ENCODE measurements around the gene RELT. TPM values are rescaled to one million over a fixed set of nuclear protein-coding genes. Genes with fewer than 3 reads are reported as not detected.
A peak's percentile ranks its signal among the peaks of the same experiment; 100 is the strongest.

Gene RELT
- 1.6 TPM for total RNA-seq

- Histone ChIP-seq H3K9me3 (ENCODE audit: control insufficient read depth in 3 of 3, low read length in 3 of 3) (no peaks in the 10 kb centered on the region), H3K36me3 (ENCODE audit: control insufficient read depth in 3 of 3, insufficient read depth in 3 of 3, low read length in 3 of 3) (no peaks in the 10 kb centered on the region), H3K4me1 (ENCODE audit: control insufficient read depth in 3 of 3, insufficient read depth in 3 of 3, low read length in 3 of 3) (peaks cover 51 to 63% (median 56%) of the 10 kb centered on the region in 3 donors), H3K4me3 (ENCODE audit: low read length in 3 of 3) (peak within 1 kb of the TSS; percentile 64 to 89 (median 88)), H3K27ac (ENCODE audit: low read depth, low read length) (peak within 1 kb of the TSS; percentile 87), H3K27me3 (ENCODE audit: control insufficient read depth in 3 of 3, insufficient read depth in 3 of 3, low read length in 3 of 3) (no peaks in the 10 kb centered on the region), H3K9ac (ENCODE audit: low read depth in 1 of 3, low read length in 3 of 3) (peak within 1 kb of the TSS; percentile 84 to 93 (median 91))
Observed at GRCh38 chr11:73376160-73376802, at the start of gene RELT. RELT (plus strand) TSS chr11:73376399; CDS start chr11:73389137, 12,738 bp downstream.

- Histone ChIP-seq H3K36me3 (ENCODE audit: control insufficient read depth in 3 of 3, insufficient read depth in 3 of 3, low read length in 3 of 3) (no peaks in the 10 kb centered on the region), H3K9me3 (ENCODE audit: control insufficient read depth in 3 of 3, low read length in 3 of 3) (no peaks in the 10 kb centered on the region), H3K4me3 (ENCODE audit: low read length in 3 of 3) (no peak overlapping the region), H3K27me3 (ENCODE audit: control insufficient read depth in 3 of 3, insufficient read depth in 3 of 3, low read length in 3 of 3) (no peaks in the 10 kb centered on the region), H3K27ac (ENCODE audit: low read depth, low read length) (peak overlapping the region; percentile 7), H3K4me1 (ENCODE audit: control insufficient read depth in 3 of 3, insufficient read depth in 3 of 3, low read length in 3 of 3) (peaks cover 35 to 64% (median 60%) of the 10 kb centered on the region in 3 donors), H3K9ac (ENCODE audit: low read depth in 1 of 3, low read length in 3 of 3) (no peak overlapping the region)
Observed at GRCh38 chr11:73326929-73327811, 49.0 kb upstream of the RELT start.

GRCh38 chr11:73327812-73328364, 48.3 kb upstream of the RELT start:
- H3K27ac ChIP-seq (ENCODE audit: low read depth, low read length): peak overlapping the region; percentile 7
- peaks cover 28 to 64% (median 58%) of the 10 kb centered on the region in 3 donors for H3K4me1 ChIP-seq (ENCODE audit: control insufficient read depth in 3 of 3, insufficient read depth in 3 of 3, low read length in 3 of 3)
- H3K4me3 ChIP-seq (ENCODE audit: low read length in 3 of 3): no peak overlapping the region
- H3K9me3 ChIP-seq (ENCODE audit: control insufficient read depth in 3 of 3, low read length in 3 of 3): no peaks in the 10 kb centered on the region
- H3K9ac ChIP-seq (ENCODE audit: low read depth in 1 of 3, low read length in 3 of 3): no peak overlapping the region
- no peaks in the 10 kb centered on the region for H3K27me3 ChIP-seq (ENCODE audit: control insufficient read depth in 3 of 3, insufficient read depth in 3 of 3, low read length in 3 of 3)
- H3K36me3 ChIP-seq (ENCODE audit: control insufficient read depth in 3 of 3, insufficient read depth in 3 of 3, low read length in 3 of 3): no peaks in the 10 kb centered on the region

- no peaks in the 10 kb centered on the region for H3K27me3 ChIP-seq (ENCODE audit: control insufficient read depth in 3 of 3, insufficient read depth in 3 of 3, low read length in 3 of 3)
- H3K36me3 ChIP-seq (ENCODE audit: control insufficient read depth in 3 of 3, insufficient read depth in 3 of 3, low read length in 3 of 3): no peaks in the 10 kb centered on the region
- H3K9me3 ChIP-seq (ENCODE audit: control insufficient read depth in 3 of 3, low read length in 3 of 3): no peaks in the 10 kb centered on the region
- peak overlapping the region; percentile 23 for H3K27ac ChIP-seq (ENCODE audit: low read depth, low read length)
- no peak overlapping the region for H3K4me3 ChIP-seq (ENCODE audit: low read length in 3 of 3)
- H3K4me1 ChIP-seq (ENCODE audit: control insufficient read depth in 3 of 3, insufficient read depth in 3 of 3, low read length in 3 of 3): peaks cover 33 to 63% (median 56%) of the 10 kb centered on the region in 3 donors
- peak overlapping the region in 1 of 3 donors; percentile 16 for H3K9ac ChIP-seq (ENCODE audit: low read depth in 1 of 3, low read length in 3 of 3)
Observed at GRCh38 chr11:73330569-73331093, 45.6 kb upstream of the RELT start.

GRCh38 chr11:73331138-73331916, 44.9 kb upstream of the RELT start:
- Histone ChIP-seq H3K4me1 (ENCODE audit: control insufficient read depth in 3 of 3, insufficient read depth in 3 of 3, low read length in 3 of 3) (peaks cover 33 to 58% (median 55%) of the 10 kb centered on the region in 3 donors), H3K27ac (ENCODE audit: low read depth, low read length) (peak overlapping the region; percentile 29), H3K9ac (ENCODE audit: low read depth in 1 of 3, low read length in 3 of 3) (peak overlapping the region in 1 of 3 donors; percentile 25), H3K9me3 (ENCODE audit: control insufficient read depth in 3 of 3, low read length in 3 of 3) (no peaks in the 10 kb centered on the region), H3K27me3 (ENCODE audit: control insufficient read depth in 3 of 3, insufficient read depth in 3 of 3, low read length in 3 of 3) (no peaks in the 10 kb centered on the region), H3K36me3 (ENCODE audit: control insufficient read depth in 3 of 3, insufficient read depth in 3 of 3, low read length in 3 of 3) (no peaks in the 10 kb centered on the region), H3K4me3 (ENCODE audit: low read length in 3 of 3) (no peak overlapping the region)

- H3K36me3 ChIP-seq (ENCODE audit: control insufficient read depth in 3 of 3, insufficient read depth in 3 of 3, low read length in 3 of 3): peaks cover 0 to 2% (median 0%) of the 10 kb centered on the region in 3 donors
- no peak overlapping the region for H3K4me3 ChIP-seq (ENCODE audit: low read length in 3 of 3)
- no peaks in the 10 kb centered on the region for H3K27me3 ChIP-seq (ENCODE audit: control insufficient read depth in 3 of 3, insufficient read depth in 3 of 3, low read length in 3 of 3)
- H3K9ac ChIP-seq (ENCODE audit: low read depth in 1 of 3, low read length in 3 of 3): peak overlapping the region in 2 of 3 donors; percentile 33
- H3K4me1 ChIP-seq (ENCODE audit: control insufficient read depth in 3 of 3, insufficient read depth in 3 of 3, low read length in 3 of 3): peaks cover 34 to 46% (median 44%) of the 10 kb centered on the region in 3 donors
- H3K9me3 ChIP-seq (ENCODE audit: control insufficient read depth in 3 of 3, low read length in 3 of 3): no peaks in the 10 kb centered on the region
- peak overlapping the region; percentile 69 for H3K27ac ChIP-seq (ENCODE audit: low read depth, low read length)
Observed at GRCh38 chr11:73333173-73333572, 43.0 kb upstream of the RELT start.

GRCh38 chr11:73333640-73334383, 42.4 kb upstream of the RELT start:
- no peaks in the 10 kb centered on the region for H3K9me3 ChIP-seq (ENCODE audit: control insufficient read depth in 3 of 3, low read length in 3 of 3)
- peaks cover 0 to 2% (median 0%) of the 10 kb centered on the region in 3 donors for H3K36me3 ChIP-seq (ENCODE audit: control insufficient read depth in 3 of 3, insufficient read depth in 3 of 3, low read length in 3 of 3)
- H3K4me3 ChIP-seq (ENCODE audit: low read length in 3 of 3): peak overlapping the region in 1 of 3 donors; percentile 30
- H3K9ac ChIP-seq (ENCODE audit: low read depth in 1 of 3, low read length in 3 of 3): peak overlapping the region in 2 of 3 donors; percentile 33 to 40
- H3K4me1 ChIP-seq (ENCODE audit: control insufficient read depth in 3 of 3, insufficient read depth in 3 of 3, low read length in 3 of 3): peaks cover 34 to 43% (median 41%) of the 10 kb centered on the region in 3 donors
- H3K27ac ChIP-seq (ENCODE audit: low read depth, low read length): peak overlapping the region; percentile 69
- H3K27me3 ChIP-seq (ENCODE audit: control insufficient read depth in 3 of 3, insufficient read depth in 3 of 3, low read length in 3 of 3): no peaks in the 10 kb centered on the region

GRCh38 chr11:73334384-73335203, 41.6 kb upstream of the RELT start:
- Histone ChIP-seq H3K4me1 (ENCODE audit: control insufficient read depth in 3 of 3, insufficient read depth in 3 of 3, low read length in 3 of 3) (peaks cover 34 to 43% (median 41%) of the 10 kb centered on the region in 3 donors), H3K9ac (ENCODE audit: low read depth in 1 of 3, low read length in 3 of 3) (peak overlapping the region in 2 of 3 donors; percentile 47 to 57), H3K27ac (ENCODE audit: low read depth, low read length) (peak overlapping the region; percentile 69), H3K4me3 (ENCODE audit: low read length in 3 of 3) (peak overlapping the region in 1 of 3 donors; percentile 30), H3K9me3 (ENCODE audit: control insufficient read depth in 3 of 3, low read length in 3 of 3) (no peaks in the 10 kb centered on the region), H3K27me3 (ENCODE audit: control insufficient read depth in 3 of 3, insufficient read depth in 3 of 3, low read length in 3 of 3) (no peaks in the 10 kb centered on the region), H3K36me3 (ENCODE audit: control insufficient read depth in 3 of 3, insufficient read depth in 3 of 3, low read length in 3 of 3) (peaks cover 0 to 2% (median 0%) of the 10 kb centered on the region in 3 donors)
